Measurements from ENCODE around the gene LMNTD1.

DNA sequence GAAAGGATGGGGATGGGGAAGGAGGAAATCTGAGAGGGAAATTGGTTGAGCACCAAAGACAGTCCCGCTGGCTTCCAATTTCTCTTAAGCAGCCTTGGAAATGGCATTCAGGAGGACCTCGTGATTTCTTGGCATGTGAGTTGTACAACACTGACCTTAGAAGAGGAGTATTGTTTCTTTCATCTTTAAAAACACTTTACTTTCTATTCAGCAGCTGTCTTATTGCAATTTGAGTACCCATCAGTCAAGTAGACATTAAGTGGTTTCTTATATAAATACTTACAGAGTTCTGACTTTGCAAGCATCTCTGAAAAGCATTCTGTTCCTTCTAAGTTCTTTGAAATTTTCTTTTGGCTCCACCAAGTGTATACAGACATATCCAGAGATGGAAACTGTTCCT lies 83.2 kb downstream of the LMNTD1 start:
- TF ChIP-seq, protein P1, sequence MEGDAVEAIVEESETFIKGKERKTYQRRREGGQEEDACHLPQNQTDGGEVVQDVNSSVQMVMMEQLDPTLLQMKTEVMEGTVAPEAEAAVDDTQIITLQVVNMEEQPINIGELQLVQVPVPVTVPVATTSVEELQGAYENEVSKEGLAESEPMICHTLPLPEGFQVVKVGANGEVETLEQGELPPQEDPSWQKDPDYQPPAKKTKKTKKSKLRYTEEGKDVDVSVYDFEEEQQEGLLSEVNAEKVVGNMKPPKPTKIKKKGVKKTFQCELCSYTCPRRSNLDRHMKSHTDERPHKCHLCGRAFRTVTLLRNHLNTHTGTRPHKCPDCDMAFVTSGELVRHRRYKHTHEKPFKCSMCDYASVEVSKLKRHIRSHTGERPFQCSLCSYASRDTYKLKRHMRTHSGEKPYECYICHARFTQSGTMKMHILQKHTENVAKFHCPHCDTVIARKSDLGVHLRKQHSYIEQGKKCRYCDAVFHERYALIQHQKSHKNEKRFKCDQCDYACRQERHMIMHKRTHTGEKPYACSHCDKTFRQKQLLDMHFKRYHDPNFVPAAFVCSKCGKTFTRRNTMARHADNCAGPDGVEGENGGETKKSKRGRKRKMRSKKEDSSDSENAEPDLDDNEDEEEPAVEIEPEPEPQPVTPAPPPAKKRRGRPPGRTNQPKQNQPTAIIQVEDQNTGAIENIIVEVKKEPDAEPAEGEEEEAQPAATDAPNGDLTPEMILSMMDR (IDR thresholded peaks at IDR 0.05; ENCODE audit: low read depth, low read length, poor library complexity, severe bottlenecking), result no peak
- TF ChIP-seq EZH2phosphoT487 (IDR thresholded peaks at IDR 0.05; ENCODE audit: borderline replicate concordance, low read length), result no peak

Measured in DOHH2 (cell line).